ENCODE data around the gene GABRB1.

- TF ChIP-seq MAFK (IDR thresholded peaks at IDR 0.05; ENCODE audit: partially characterized antibody) = no peak
- no peak for TF ChIP-seq BHLHE40 (IDR thresholded peaks at IDR 0.05; ENCODE audit: low read depth, low read length)
- TF ChIP-seq CTCF (IDR thresholded peaks at IDR 0.05) = no peak
- no peak for TF ChIP-seq ELK1 (IDR thresholded peaks at IDR 0.05; ENCODE audit: low read depth, low read length)
- no peak for TF ChIP-seq NR3C1 (IDR thresholded peaks at IDR 0.05)
- TF ChIP-seq MYC (IDR thresholded peaks at IDR 0.05; ENCODE audit: borderline replicate concordance, low read length) = no peak
- TF ChIP-seq POLR2A (IDR thresholded peaks at IDR 0.05; ENCODE audit: low read length) = no peak
These were observed 176.2 kb downstream of the GABRB1 start for GRCh38 chr4:47207555-47207954.
